ENCODE measurements around the gene TMEM183A.

GRCh38 chr1:203040513-203041275 lies 33.5 kb downstream of the TMEM183A start:
- no peak for TF ChIP-seq CTCF (IDR thresholded peaks at IDR 0.05)
- TF ChIP-seq POLR2AphosphoS5 (IDR thresholded peaks at IDR 0.05), result no peak
- TF ChIP-seq POLR2A (IDR thresholded peaks at IDR 0.05), result no peak
- TF ChIP-seq EP300 (IDR thresholded peaks at IDR 0.05), result no peak

All from sigmoid colon (tissue), 4 donors.